Femur (tissue), 1 donor: ENCODE data around the gene HSPB3.
A peak's percentile ranks its signal among the peaks of the same experiment; 100 is the strongest.
"Not testable (repeated sequence)": the region's sequence is repeated elsewhere in the genome, so short reads cannot be mapped to it uniquely, and the experiment has no call there.

Source experiments
- DNase-seq: peaks from one replicate; pipeline ENCODE4 v3.0.0-alpha.2; 2017

Gene HSPB3

GRCh38 chr5:54457094-54457862 is 1.8 kb downstream of the HSPB3 start:
- DNase-seq, result peak; percentile 72

- no peak for DNase-seq
Observed at GRCh38 chr5:54458221-54458620, 2.7 kb downstream of the HSPB3 start.

- no peak for DNase-seq
Observed at GRCh38 chr5:54460181-54460919, 4.9 kb downstream of the HSPB3 start.

- no peak for DNase-seq
Observed at GRCh38 chr5:54462281-54462680, 6.8 kb downstream of the HSPB3 start.

GRCh38 chr5:54463713-54464112 is 8.2 kb downstream of the HSPB3 start:
- DNase-seq, result no peak

- no peak for DNase-seq
Observed at GRCh38 chr5:54469622-54470021, 14.1 kb downstream of the HSPB3 start.

GRCh38 chr5:54470128-54470527 is 14.6 kb downstream of the HSPB3 start:
- no peak for DNase-seq

GRCh38 chr5:54470677-54471076 is 15.2 kb downstream of the HSPB3 start:
- DNase-seq, result no peak

GRCh38 chr5:54471398-54471797 is 15.9 kb downstream of the HSPB3 start:
- no peak for DNase-seq

GRCh38 chr5:54476682-54477081 is 21.2 kb downstream of the HSPB3 start:
- DNase-seq, result no peak

GRCh38 chr5:54477941-54478478 is 22.5 kb downstream of the HSPB3 start:
- no peak for DNase-seq

GRCh38 chr5:54480296-54480695 is 24.8 kb downstream of the HSPB3 start:
- DNase-seq, result no peak

GRCh38 chr5:54484219-54484894 is 28.9 kb downstream of the HSPB3 start:
- DNase-seq, result no peak

- not testable (repeated sequence) for DNase-seq
Observed at GRCh38 chr5:54485659-54486058, 30.2 kb downstream of the HSPB3 start.

- not testable (repeated sequence) for DNase-seq
Observed at GRCh38 chr5:54489648-54489979, 34.1 kb downstream of the HSPB3 start.

- no peak for DNase-seq
Observed at GRCh38 chr5:54491326-54491725, 35.8 kb downstream of the HSPB3 start.

- no peak for DNase-seq
Observed at GRCh38 chr5:54492178-54492577, 36.7 kb downstream of the HSPB3 start.

GRCh38 chr5:54495027-54495426 is 39.5 kb downstream of the HSPB3 start:
- no peak for DNase-seq
